ENCODE measurements around the gene KRTAP10-7. TPM values are rescaled to one million over a fixed set of nuclear protein-coding genes. Genes with fewer than 3 reads are reported as not detected.

KRTAP10-7 gene
- total and polyA plus RNA-seq, 3 donors from 2014 or later: 0.31 TPM; not detected in 2

- Histone ChIP-seq H3K4me1 (no peaks in the 10 kb centered on the region), H3K27ac (no peak within 1 kb of the TSS), H3K27me3 (no peaks in the 10 kb centered on the region), H3K9me3 (no peaks in the 10 kb centered on the region), H3K36me3 (ENCODE audit: low read depth, missing control alignments) (no peaks in the 10 kb centered on the region), H3K4me3 (no peak within 1 kb of the TSS)
- no peak for TF ChIP-seq POLR2A (IDR thresholded peaks at IDR 0.05)
- no peak for TF ChIP-seq CTCF (IDR thresholded peaks at IDR 0.05)
- DNase-seq: no peak
- intact Hi-C loops (cut with DNase I; ENCODE audit: low total_unique reads): no loop called here
- WGBS, 2 donors: 70 to 72% methylated on average over 12 to 33 of the region's 33 CpGs
Observed at GRCh38 chr21:44592446-44593311, 7.7 kb upstream of the KRTAP10-7 start, which contains the start of gene KRTAP10-6. TSS of gene KRTAP10-6 (minus strand) at chr21:44592505. CDS start at chr21:44592484, 21 bp downstream.

DNA sequence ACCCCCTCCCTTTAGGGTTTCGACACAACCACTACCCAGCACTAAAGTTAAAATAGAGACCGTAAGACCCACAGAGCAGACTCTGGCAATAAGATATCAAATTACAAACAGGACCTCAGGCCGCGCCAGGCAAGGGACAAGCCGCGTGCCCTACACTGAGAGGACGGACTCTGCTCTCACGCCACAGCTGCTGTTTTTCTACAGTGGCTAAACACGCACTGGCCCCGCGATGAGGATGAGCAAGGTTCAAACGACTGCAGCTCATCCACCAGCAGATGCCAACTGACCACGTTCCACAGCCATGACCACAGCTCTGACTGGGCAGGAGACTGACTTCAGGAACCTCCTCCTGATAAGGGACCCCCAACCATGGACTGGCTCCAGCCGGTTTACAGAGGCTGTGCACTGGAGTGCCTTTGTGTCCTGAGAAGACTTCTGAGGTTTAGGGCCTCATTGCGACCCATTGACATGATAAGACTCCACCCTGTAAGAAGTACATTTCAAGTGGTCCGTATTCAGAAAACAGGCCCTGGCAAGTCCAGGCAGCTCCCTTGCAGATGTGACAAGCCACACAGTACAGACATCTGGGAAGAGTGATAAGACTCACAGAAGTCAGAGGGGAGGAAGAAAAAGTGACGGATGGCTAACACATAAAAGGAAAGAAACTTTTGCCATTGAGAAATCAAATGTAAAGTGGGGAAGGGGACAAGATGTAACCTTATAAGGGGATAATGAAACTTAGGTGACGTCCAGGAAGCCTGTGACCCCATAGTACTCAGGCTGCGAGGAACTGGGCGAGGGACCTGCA is 6.6 kb upstream of the KRTAP10-7 start:
- intact Hi-C loops (cut with DNase I; ENCODE audit: low total_unique reads): no loop called here
- Histone ChIP-seq H3K36me3 (ENCODE audit: low read depth, missing control alignments) (no peaks in the 10 kb centered on the region), H3K27me3 (no peaks in the 10 kb centered on the region), H3K9me3 (no peaks in the 10 kb centered on the region), H3K4me1 (no peaks in the 10 kb centered on the region), H3K4me3 (no peak overlapping the region), H3K27ac (no peak overlapping the region)
- 45 to 46% methylated on average over 20 of the region's 20 CpGs for WGBS, 2 donors
- no peak for DNase-seq
- no peak for TF ChIP-seq POLR2A (IDR thresholded peaks at IDR 0.05)
- TF ChIP-seq CTCF (IDR thresholded peaks at IDR 0.05): no peak

DNA sequence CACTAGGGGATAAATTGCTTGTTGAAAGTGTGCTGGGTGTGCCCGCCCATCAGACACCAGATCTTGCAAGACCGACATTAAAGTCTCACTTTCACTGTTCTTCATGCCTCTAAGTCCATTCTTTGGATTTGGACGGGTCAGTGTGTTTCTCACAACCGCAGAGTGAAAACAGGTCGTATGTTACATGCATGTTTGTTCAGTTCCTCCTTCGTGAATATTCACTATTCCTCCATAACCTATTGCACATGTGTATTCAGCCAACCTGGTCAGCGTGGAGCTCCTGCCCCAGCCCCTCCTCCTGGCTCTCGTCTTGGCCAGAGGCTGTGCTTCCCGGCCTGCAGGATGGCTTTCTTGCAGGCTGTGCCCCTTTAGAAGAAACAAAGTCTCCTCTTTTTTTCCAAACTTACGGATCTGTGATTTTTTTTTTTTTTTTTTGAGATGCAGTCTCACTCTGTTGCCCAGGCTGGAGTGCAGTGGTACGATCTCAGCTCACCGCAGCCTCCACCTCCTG is 5.9 kb upstream of the KRTAP10-7 start:
- 81 to 91% methylated on average over 12 of the region's 12 CpGs for WGBS, 2 donors
- TF ChIP-seq POLR2A (IDR thresholded peaks at IDR 0.05) (no peak), CTCF (IDR thresholded peaks at IDR 0.05) (no peak)
- Histone ChIP-seq H3K27ac (no peak overlapping the region), H3K9me3 (no peaks in the 10 kb centered on the region), H3K36me3 (ENCODE audit: low read depth, missing control alignments) (no peaks in the 10 kb centered on the region), H3K27me3 (no peaks in the 10 kb centered on the region), H3K4me3 (no peak overlapping the region), H3K4me1 (no peaks in the 10 kb centered on the region)
- no peak for DNase-seq
- intact Hi-C loops (cut with DNase I; ENCODE audit: low total_unique reads): no loop called here

- Histone ChIP-seq H3K4me1 (no peaks in the 10 kb centered on the region), H3K27me3 (no peaks in the 10 kb centered on the region), H3K27ac (no peak overlapping the region), H3K4me3 (no peak overlapping the region), H3K9me3 (no peaks in the 10 kb centered on the region), H3K36me3 (ENCODE audit: low read depth, missing control alignments) (no peaks in the 10 kb centered on the region)
- no peak for TF ChIP-seq POLR2A (IDR thresholded peaks at IDR 0.05)
- TF ChIP-seq CTCF (IDR thresholded peaks at IDR 0.05): no peak
- DNase-seq: no peak
- intact Hi-C loops (cut with DNase I; ENCODE audit: low total_unique reads): no loop called here
- 76 to 87% methylated on average over 6 of the region's 6 CpGs for WGBS, 2 donors
Observed at GRCh38 chr21:44595524-44595923, 4.9 kb upstream of the KRTAP10-7 start.
